M059J (cell line): ENCODE results near the gene FMOD. TPM values are rescaled to one million over a fixed set of nuclear protein-coding genes. Genes with fewer than 3 reads are reported as not detected.

ENCODE experiments used
- DNase-seq: peaks from one replicate; pipeline ENCODE4 v3.0.0-alpha.2; 2012; ENCODE audit warnings: low read depth
- total RNA-seq: library from RNA; depleted of rRNA; stranded (reverse); fragments of >200 nt; shearing (Covaris generic); gene quantifications from 2 replicates; pipeline ENCODE4 v1.2.3, GENCODE V29; 2014; rRNA removed

The FMOD gene
- total RNA-seq = not detected in 2 replicates

GRCh38 chr1:203351037-203351625 lies at the start of gene FMOD:
Gene FMOD, minus strand, starts transcription at chr1:203351122. Its CDS starts 2,852 bp downstream, at chr1:203348270.
- no peak for DNase-seq

DNA sequence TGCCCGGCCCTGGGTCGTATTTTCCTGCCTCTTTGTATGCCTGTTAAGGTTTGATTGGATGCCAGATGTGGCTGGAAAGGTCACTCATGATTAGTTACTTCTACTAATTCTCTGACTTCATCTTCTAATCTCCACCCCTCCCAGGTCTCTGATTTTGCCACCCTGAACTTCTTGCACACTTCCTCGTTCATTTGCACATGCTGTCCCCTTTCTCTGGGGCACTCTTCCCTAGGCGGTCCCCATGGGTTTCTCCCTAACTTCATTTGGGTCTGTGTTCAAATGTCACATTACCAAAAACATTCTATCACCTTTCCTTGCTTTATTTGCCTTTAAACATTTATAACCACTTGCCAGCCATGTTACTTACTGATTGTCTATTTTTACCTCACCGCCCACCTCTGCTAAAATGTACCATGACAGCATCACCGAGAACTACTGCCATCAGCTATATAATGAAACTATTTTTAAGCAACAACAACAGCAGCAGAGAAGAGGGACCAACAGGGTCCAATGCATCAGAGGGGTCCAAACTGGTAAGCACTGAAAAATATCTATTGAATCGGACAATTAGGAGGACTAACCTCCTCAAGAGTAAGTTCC lies 45.8 kb upstream of the FMOD start:
- DNase-seq = no peak

DNA sequence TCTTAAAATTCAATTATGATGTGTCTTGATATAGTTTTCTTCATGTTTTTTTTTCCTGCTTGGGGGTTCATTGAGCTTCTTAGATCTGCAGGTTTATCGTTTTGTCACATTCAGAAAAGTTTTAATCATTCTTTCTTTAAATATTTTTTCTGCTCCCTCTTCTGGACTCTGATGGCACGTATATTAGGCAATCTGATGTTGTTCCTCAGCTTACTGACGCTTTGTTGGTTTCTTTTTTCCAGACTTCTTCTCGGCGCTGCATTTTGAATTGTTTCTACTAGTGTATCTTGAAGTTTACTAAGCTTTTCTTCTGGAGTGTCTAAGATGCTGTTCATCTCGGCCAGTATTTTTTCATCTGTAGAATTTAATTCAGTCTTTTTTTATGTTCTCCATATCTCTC lies 44.8 kb upstream of the FMOD start:
- no peak for DNase-seq

DNA sequence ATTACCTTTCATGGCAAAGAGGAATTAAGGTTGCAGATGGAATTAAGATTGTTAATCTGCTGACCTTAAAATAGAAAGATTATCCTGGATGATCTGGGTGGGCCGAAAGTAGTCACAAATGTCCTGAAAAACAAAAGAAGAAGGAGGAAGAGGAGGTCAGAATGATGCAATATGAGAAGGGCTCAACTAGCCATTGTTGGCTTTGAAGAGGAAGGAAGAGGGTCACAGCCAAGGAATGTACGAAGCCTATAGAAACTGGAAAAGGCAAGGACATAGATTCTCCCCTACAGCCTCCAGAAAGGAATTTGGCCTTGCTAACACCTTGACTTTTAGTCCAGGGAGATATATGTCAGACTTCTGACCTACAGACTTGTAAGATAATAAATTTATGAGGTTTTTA lies 39.4 kb upstream of the FMOD start:
- no peak for DNase-seq

GRCh38 chr1:203388683-203389082 lies 37.8 kb upstream of the FMOD start:
- no peak for DNase-seq

- DNase-seq = no peak
Measured at GRCh38 chr1:203382026-203382425, 31.1 kb upstream of the FMOD start.

DNA sequence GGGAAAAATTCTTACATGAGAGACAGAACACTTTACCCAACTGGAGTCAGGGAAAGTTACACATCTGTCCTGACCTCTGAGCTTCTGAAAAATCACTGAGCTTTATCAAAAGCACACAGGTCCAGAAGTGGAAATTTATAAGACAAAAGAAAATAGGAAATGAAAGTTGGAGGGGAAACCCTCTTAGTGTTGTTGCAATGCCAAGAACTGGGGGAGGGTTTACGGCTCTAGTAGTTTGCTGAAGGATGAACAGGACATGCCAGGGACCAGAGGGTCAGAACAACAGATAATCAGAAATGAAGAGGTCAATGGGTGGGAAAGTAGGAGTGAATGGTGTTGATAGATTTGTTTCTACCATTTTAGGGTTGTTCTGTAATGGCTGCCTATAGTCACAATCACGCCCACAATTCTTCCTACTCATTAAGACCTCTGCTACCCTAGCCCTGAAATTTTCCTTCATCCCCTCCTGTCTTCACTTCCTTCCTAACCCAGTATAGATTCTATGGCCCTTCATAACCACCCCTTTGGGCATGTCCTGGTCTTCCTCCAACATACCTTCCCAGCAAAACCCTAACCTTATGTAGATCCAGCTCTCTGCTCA lies 30.3 kb upstream of the FMOD start:
- DNase-seq = no peak

DNA sequence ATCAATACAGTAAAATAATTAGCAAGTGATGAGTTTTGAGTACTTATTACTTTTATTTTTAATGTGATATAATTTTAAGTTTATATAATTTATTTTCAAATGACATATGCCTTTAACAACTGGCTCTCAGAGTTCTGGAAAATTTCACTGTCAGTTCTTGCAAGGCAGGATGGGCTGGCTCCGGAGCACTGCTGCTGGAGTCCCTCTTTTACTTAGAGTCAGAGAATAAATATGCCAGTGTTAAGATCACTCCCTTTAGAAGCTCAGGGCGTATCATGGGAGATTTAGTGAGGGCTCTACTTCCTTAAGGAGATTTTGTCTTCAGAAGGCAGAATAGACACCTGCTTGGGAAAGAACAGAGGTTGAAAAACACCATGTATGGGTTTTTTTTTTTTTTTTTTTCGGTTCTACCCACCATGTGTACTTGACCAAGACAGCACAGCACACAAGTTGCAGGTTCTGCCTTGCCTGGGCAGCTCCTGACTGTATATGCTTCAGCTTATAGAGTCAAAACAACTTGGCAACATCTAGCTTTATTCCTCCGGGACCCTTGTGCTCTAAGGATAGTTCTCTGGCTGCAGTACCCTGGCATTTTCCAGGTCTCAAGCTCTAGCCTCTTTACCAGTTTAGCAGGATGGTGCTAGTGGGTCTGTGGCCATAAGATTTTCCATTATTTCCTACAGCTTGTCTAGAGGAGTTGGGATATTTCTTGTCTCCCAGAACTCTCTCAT lies 29.7 kb upstream of the FMOD start:
- DNase-seq = no peak

DNA sequence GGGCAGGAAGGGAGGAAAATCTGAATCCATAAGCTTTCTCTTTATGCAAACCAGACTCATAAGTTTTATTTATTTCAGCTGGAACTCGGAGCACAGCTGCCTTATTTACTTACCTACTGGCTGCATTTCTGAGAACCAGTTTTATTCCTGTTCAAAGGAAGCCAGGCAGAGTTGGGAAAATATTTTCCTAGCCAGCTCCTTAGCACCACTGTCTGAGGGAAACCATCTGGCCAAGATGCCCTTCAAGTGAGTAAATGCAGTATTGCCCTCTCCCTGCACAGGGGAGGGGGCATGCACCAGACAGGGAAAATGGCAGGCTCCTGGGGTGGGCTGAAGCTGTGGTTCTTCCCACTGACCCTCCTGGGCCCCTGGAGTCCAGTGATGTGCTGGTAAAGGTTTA lies 28.9 kb upstream of the FMOD start:
- DNase-seq = no peak

DNA sequence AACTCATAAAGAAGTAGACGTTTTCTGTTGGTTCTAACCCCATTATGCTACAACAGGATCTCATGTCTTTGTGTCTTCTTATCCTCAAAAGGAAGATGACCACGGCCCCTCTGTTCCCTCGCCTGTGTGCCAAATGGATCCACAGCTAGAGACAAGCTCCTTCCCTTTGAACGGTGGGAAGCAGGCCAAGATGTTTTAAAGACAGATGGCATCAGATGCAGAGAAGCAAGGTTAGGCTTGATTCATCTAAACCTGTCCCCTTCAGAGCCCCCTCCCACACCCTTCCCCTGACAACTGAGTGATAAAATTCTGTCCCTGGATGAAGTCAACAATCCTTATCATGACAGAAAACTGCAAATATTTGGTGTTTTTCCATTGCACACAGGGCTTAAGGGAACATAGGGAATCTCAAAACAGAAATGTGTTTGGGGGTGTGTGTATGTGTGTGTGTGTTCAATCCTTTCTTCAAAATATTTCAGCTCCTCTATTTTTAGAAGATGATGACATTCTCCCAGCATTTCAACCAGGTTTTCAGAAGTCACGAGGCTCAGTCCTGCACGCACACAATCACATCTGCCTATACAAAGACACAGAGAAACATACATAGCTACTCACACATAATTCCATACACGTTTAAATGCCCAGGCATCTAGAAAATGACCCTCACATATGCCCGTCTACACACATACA lies 27.8 kb upstream of the FMOD start:
- DNase-seq = no peak

- no peak for DNase-seq
Measured at GRCh38 chr1:203373991-203374390, 23.1 kb upstream of the FMOD start.

- no peak for DNase-seq
Measured at GRCh38 chr1:203373002-203373401, 22.1 kb upstream of the FMOD start.

- no peak for DNase-seq
Measured at GRCh38 chr1:203371288-203371687, 20.4 kb upstream of the FMOD start.

- no peak for DNase-seq
Measured at GRCh38 chr1:203369666-203370065, 18.7 kb upstream of the FMOD start.

GRCh38 chr1:203368624-203369451 lies 17.9 kb upstream of the FMOD start:
- peak; percentile 43 for DNase-seq

GRCh38 chr1:203367057-203367456 lies 16.1 kb upstream of the FMOD start:
- no peak for DNase-seq

DNA sequence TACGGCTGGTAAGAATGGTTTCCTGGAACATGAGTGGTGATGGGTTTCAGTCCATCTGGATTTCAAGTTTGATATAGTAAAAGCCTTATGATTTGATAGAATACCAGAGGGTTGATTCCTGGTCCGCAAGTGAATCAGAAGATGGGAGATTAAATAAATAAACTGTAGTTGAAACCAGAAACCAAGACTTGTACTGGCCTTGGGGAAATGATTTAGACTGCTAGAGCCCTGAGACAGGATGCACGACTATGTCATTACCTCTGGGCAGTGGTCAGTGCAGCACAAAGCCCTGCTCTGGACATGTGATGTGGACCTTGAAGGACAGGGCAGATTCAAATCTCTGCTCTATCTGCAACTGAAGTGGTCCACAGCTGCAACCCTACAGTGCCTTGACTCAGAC lies 15.6 kb upstream of the FMOD start:
- peak; percentile 32 for DNase-seq

GRCh38 chr1:203364806-203365205 lies 13.9 kb upstream of the FMOD start:
- DNase-seq = no peak

- DNase-seq = no peak
Measured at GRCh38 chr1:203364094-203364801, 13.3 kb upstream of the FMOD start.

- DNase-seq = no peak
Measured at GRCh38 chr1:203362720-203363025, 11.8 kb upstream of the FMOD start.
